Progenitor cell of endocrine pancreas (in vitro differentiated cells): ENCODE results near the gene CALHM1. TPM values are rescaled to one million over a fixed set of nuclear protein-coding genes. Genes with fewer than 3 reads are reported as not detected.
A peak's percentile ranks its signal among the peaks of the same experiment; 100 is the strongest.

ENCODE experiments used
- DNase-seq: peaks from one replicate; pipeline ENCODE4 v3.0.0; 2021; ENCODE audit warnings: low spot score; ENCODE audit not compliant: unreplicated experiment
- H3K27ac Mint-ChIP-seq: 2 replicates; pipeline ENCODE4 v1.8.0; 2021; ENCODE audit warnings: mild to moderate bottlenecking, moderate library complexity, mixed read lengths
- H3K27me3 Mint-ChIP-seq: 2 replicates; pipeline ENCODE4 v1.8.0; 2021; ENCODE audit warnings: mixed read lengths
- H3K36me3 Mint-ChIP-seq: 2 replicates; pipeline ENCODE4 v1.8.0; 2022; ENCODE audit warnings: mixed read lengths; ENCODE audit not compliant: insufficient read depth
- H3K4me1 Mint-ChIP-seq: 2 replicates; pipeline ENCODE4 v1.8.0; 2021; ENCODE audit warnings: low read depth, mixed read lengths
- H3K4me3 Mint-ChIP-seq: 2 replicates; pipeline ENCODE4 v1.8.0; 2021; ENCODE audit warnings: low read depth, mild to moderate bottlenecking, moderate library complexity, mixed read lengths
- H3K9me3 Mint-ChIP-seq: 2 replicates; pipeline ENCODE4 v1.8.0; 2021; ENCODE audit warnings: low read depth, mixed read lengths
- CTCF ChIP-seq: fragments of 200-600 bp; sonication (generic); IDR thresholded peaks from one replicate; pipeline ENCODE4 v1.5.0; 2021; ENCODE audit warnings: antibody characterized with exemption, mild to moderate bottlenecking; ENCODE audit not compliant: unreplicated experiment
- total RNA-seq: library from RNA; stranded (reverse); gene quantifications from 2 replicates; pipeline ENCODE4 v1.2.1, GENCODE V29; 2021

CALHM1 gene
- total RNA-seq, 1 donor from 2014 or later, result not detected

- H3K9me3 Mint-ChIP-seq, result no peaks in the 10 kb centered on the region
- H3K4me1 Mint-ChIP-seq, result no peaks in the 10 kb centered on the region
- H3K27me3 Mint-ChIP-seq, result no peaks in the 10 kb centered on the region
- H3K27ac Mint-ChIP-seq, result peak overlapping the region; percentile 49
- H3K4me3 Mint-ChIP-seq, result no peak overlapping the region
- no peaks in the 10 kb centered on the region for H3K36me3 Mint-ChIP-seq
- peak; percentile 62 for TF ChIP-seq CTCF
- DNase-seq, result no peak
Observed at GRCh38 chr10:103481974-103482531, 23.4 kb upstream of the CALHM1 start.

DNA sequence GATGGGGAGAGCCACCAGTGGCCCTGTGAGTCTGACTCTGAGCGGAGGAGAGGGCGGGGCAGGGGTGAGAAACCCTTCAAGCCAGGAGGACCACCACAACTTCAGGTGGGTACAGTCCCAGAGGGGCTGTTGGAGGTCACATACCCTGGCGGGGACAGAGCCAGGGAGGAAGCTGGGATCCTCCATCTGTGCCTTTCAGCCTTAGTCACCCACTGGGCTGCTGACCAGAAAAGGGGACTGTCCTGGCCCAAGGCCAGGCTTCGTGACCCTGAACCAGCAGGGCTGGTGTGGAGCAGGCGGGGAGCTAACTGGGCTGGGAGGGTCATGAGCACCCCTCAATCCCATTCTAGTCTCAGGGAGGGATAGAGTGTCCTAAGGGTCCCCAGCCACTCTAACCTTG lies 21.8 kb upstream of the CALHM1 start:
- no peak overlapping the region for H3K4me3 Mint-ChIP-seq
- H3K9me3 Mint-ChIP-seq, result no peaks in the 10 kb centered on the region
- no peaks in the 10 kb centered on the region for H3K36me3 Mint-ChIP-seq
- no peaks in the 10 kb centered on the region for H3K4me1 Mint-ChIP-seq
- no peak overlapping the region for H3K27ac Mint-ChIP-seq
- no peak for DNase-seq
- no peaks in the 10 kb centered on the region for H3K27me3 Mint-ChIP-seq
- no peak for TF ChIP-seq CTCF

GRCh38 chr10:103479135-103479534 lies 20.4 kb upstream of the CALHM1 start, which contains the start of gene CALHM3:
CALHM3 (minus strand) TSS chr10:103479240; CDS start chr10:103479032, 208 bp downstream.
- TF ChIP-seq CTCF, result no peak
- peaks cover under 1% of the 10 kb centered on the region for H3K27me3 Mint-ChIP-seq
- no peaks in the 10 kb centered on the region for H3K36me3 Mint-ChIP-seq
- DNase-seq, result no peak
- no peak within 1 kb of the TSS for H3K4me3 Mint-ChIP-seq
- H3K27ac Mint-ChIP-seq, result no peak within 1 kb of the TSS
- H3K4me1 Mint-ChIP-seq, result no peaks in the 10 kb centered on the region
- no peaks in the 10 kb centered on the region for H3K9me3 Mint-ChIP-seq

DNA sequence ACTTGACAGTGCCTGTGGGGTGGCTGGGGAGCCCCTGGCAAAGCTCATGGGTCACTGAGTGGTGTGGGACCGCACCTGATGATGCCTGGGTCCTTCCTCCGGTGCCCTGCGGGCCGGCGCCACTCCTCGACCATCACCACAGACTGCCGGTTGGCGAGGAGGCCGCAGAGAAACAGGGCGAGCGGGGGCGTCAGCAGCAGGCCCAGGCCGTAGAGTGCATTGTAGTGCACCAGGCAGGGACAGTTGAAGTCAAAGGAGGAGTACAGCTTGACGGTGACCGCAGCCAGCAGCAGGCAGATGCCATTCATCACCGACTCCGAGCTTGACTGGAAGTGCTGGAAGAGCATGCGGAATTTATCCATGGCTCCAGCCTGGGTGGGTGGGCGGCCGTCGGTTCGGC lies 20.0 kb upstream of the CALHM1 start:
- DNase-seq, result no peak
- H3K4me3 Mint-ChIP-seq, result no peak overlapping the region
- no peak overlapping the region for H3K27ac Mint-ChIP-seq
- no peaks in the 10 kb centered on the region for H3K9me3 Mint-ChIP-seq
- H3K27me3 Mint-ChIP-seq, result peaks cover 3% of the 10 kb centered on the region
- H3K36me3 Mint-ChIP-seq, result no peaks in the 10 kb centered on the region
- H3K4me1 Mint-ChIP-seq, result no peaks in the 10 kb centered on the region
- TF ChIP-seq CTCF, result no peak

DNA sequence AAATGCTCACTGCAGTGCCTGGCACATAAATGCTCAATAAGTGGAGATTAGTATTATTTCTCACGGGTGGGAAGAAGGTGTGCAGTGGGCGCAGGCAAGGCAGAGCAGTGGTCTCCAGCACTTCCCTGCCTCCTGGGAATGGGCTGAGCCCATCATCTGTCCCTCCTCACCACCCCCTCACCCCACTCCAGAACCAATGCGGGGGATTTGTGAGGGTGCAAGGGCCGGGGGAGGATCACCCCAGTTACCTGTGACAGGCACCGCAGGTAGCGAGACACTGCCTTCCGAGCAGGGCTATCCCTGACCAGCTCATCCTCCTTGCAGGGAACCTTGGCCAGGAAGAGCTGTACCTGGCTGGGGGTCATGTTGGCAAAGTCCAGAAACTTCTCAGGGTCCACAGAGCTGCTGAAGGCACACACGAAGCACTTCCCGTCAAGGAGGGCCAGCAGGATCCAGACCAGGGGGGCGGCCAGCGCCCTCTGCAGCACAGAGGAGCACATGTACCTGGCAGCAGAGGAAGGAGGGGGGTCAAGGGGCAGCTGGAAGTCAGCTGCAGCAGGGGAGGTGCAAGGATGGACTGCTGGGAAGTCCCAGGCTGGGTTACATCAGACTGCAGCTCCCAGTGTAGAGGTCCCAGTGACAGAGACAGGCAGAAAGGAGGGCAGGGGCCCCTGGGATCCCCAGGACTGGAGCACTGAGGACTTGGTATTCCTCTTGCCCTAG lies 17.5 kb upstream of the CALHM1 start:
- no peaks in the 10 kb centered on the region for H3K36me3 Mint-ChIP-seq
- peaks cover 3% of the 10 kb centered on the region for H3K27me3 Mint-ChIP-seq
- DNase-seq, result no peak
- no peak overlapping the region for H3K27ac Mint-ChIP-seq
- no peaks in the 10 kb centered on the region for H3K4me1 Mint-ChIP-seq
- no peak overlapping the region for H3K4me3 Mint-ChIP-seq
- H3K9me3 Mint-ChIP-seq, result no peaks in the 10 kb centered on the region
- peak; percentile 44 for TF ChIP-seq CTCF
